GM12878 (cell line): Measurements from ENCODE around the gene MBOAT1. TPM values are rescaled to one million over a fixed set of nuclear protein-coding genes. Genes with fewer than 3 reads are reported as not detected.

Source experiments
- ATAC-seq: fragments of 200-7000 bp; cut with Tn5 transposase; 3 replicates; pipeline ENCODE4 v1.9.1; 2020; ENCODE audit warnings: mild to moderate bottlenecking, moderate library complexity
- BruUV-seq: library from RNA; stranded (reverse); fragments of 400-500 nt; replicated peaks from 2 replicates; lab custom pipeline; 2021; lab: Mats Ljungman, UMichigan
- CTCF ChIA-PET: fragments of 300-600 bp; sonication (Branson Sonifier 250); formaldehyde crosslinking; extraction: SDS; loops from one replicate; lab custom pipeline; 2021; ENCODE audit warnings: inconsistent platforms; lab: Yijun Ruan, JAX
- POLR2A ChIA-PET: fragments of 350-600 bp; formaldehyde crosslinking; extraction: SDS; loops from one replicate; lab custom pipeline; 2021; ENCODE audit warnings: inconsistent platforms; lab: Charles Lee
- RAD21 ChIA-PET: fragments of 300-600 bp; sonication (Branson Sonifier 250); formaldehyde crosslinking; loops from one replicate; lab custom pipeline; 2023; ENCODE audit warnings: antibody characterized with exemption; ENCODE audit not compliant: unreplicated experiment; lab: Charles Lee
- SMC1A ChIA-PET: fragments of 300-600 bp; sonication (Branson Sonifier 250); formaldehyde crosslinking; loops from one replicate; lab custom pipeline; 2023; ENCODE audit not compliant: unreplicated experiment, uncharacterized antibody; lab: Charles Lee
- DNase-seq: peaks from one replicate; pipeline ENCODE4 v3.0.0-alpha.2; 2011; ENCODE audit warnings: low read depth, low spot score
- FAIRE-seq: peaks from 3 replicates; lab custom pipeline; 2011; peaks lifted over from hg19 to GRCh38; lab: Jason Lieb, UNC
- H2AFZ ChIP-seq: 2 replicates; pipeline ENCODE4 v1.6.0; 2011; ENCODE audit warnings: low read depth, low read length, control low read depth; ENCODE audit not compliant: control insufficient read depth
- H3K27ac ChIP-seq: 2 replicates; pipeline ENCODE4 v1.5.1; 2011; ENCODE audit warnings: control low read depth; ENCODE audit not compliant: control insufficient read depth, insufficient read depth
- H3K27me3 ChIP-seq, 2 experiments: replicated peaks in 1 of 2; 2 replicates each; pipeline versions ENCODE4 v1.6.0 to v1.6.1; 2011; ENCODE audit warnings: low read length in 1 of 2; ENCODE audit not compliant: control insufficient read depth in 2 of 2, insufficient read depth in 2 of 2
- H3K36me3 ChIP-seq, 2 experiments: 2 replicates each; pipeline ENCODE4 v1.5.1; 2011; ENCODE audit warnings: low read length in 1 of 2; ENCODE audit not compliant: control insufficient read depth in 2 of 2, insufficient read depth in 2 of 2
- H3K4me1 ChIP-seq: 2 replicates; pipeline ENCODE4 v1.6.1; 2011; ENCODE audit warnings: mild to moderate bottlenecking, low read length, moderate library complexity, mixed read lengths; ENCODE audit not compliant: control insufficient read depth, insufficient read depth
- H3K4me2 ChIP-seq: 2 replicates; pipeline ENCODE4 v1.6.0; 2011; ENCODE audit warnings: control low read depth; ENCODE audit not compliant: control insufficient read depth, insufficient read depth
- H3K4me3 ChIP-seq: fragments of 200-600 bp; sonication (generic); 2 replicates; pipeline ENCODE4 v1.5.1; 2016
- H3K79me2 ChIP-seq: 2 replicates; pipeline ENCODE4 v1.6.0; 2011; ENCODE audit warnings: low read length; ENCODE audit not compliant: control insufficient read depth, insufficient read depth
- H3K9ac ChIP-seq: 2 replicates; pipeline ENCODE4 v1.8.0; 2011; ENCODE audit warnings: low read length, control low read depth, mixed read lengths; ENCODE audit not compliant: control insufficient read depth, insufficient read depth
- H3K9me3 ChIP-seq: replicated peaks from 3 replicates; pipeline ENCODE4 v1.5.1; 2011; ENCODE audit warnings: mild to moderate bottlenecking, low read length; ENCODE audit not compliant: control insufficient read depth, insufficient read depth
- H4K20me1 ChIP-seq: 2 replicates; pipeline ENCODE4 v1.6.0; 2011; ENCODE audit not compliant: control insufficient read depth, insufficient read depth
- CBX3 ChIP-seq: fragments of 200-600 bp; sonication (generic); IDR thresholded peaks from 2 replicates; pipeline ENCODE4 v1.6.1; 2016; ENCODE audit warnings: low read depth, borderline replicate concordance
- CBX5 ChIP-seq: sonication (generic); IDR thresholded peaks from 2 replicates; pipeline ENCODE4 v1.6.1; 2016; ENCODE audit warnings: low read depth, moderate library complexity, mild to moderate bottlenecking, inconsistent platforms
- CHD2 ChIP-seq: IDR thresholded peaks from 2 replicates; pipeline ENCODE4 v1.6.1; 2011; ENCODE audit warnings: low read depth, low read length, improper control_type of control experiment, borderline replicate concordance
- IKZF2 ChIP-seq, 2 experiments: fragments of 450-650 bp; IDR thresholded peaks; 2 replicates each; pipeline ENCODE4 v1.6.1; 2017; ENCODE audit warnings: mild to moderate bottlenecking in 2 of 2, moderate library complexity in 2 of 2
- MXI1 ChIP-seq: fragments of 150-350 bp; IDR thresholded peaks from 2 replicates; pipeline ENCODE4 v1.6.1; 2011; ENCODE audit warnings: low read depth, mild to moderate bottlenecking, inconsistent platforms, low read length, improper control_type of control experiment
- RFX5 ChIP-seq: IDR thresholded peaks from 2 replicates; pipeline ENCODE4 v1.6.1; 2011; ENCODE audit warnings: low read depth, low read length, improper control_type of control experiment
- RUNX3 ChIP-seq: IDR thresholded peaks from 2 replicates; pipeline ENCODE4 v1.6.1; 2012; ENCODE audit warnings: low read length, inconsistent platforms
- SREBF2 ChIP-seq: IDR thresholded peaks from 2 replicates; pipeline ENCODE4 v1.6.1; 2012; ENCODE audit warnings: mild to moderate bottlenecking, low read length
- STAT1 ChIP-seq: fragments of 450-650 bp; conservative IDR thresholded peaks from 2 replicates; pipeline ENCODE4 v1.6.1; 2014; ENCODE audit warnings: antibody characterized with exemption, mild to moderate bottlenecking
- WRNIP1 ChIP-seq: IDR thresholded peaks from 2 replicates; pipeline ENCODE4 v1.6.1; 2011; ENCODE audit warnings: low read depth, low read length, improper control_type of control experiment, borderline replicate concordance
- WGBS: methylation state at CpG from one replicate; pipeline ENCODE4 v1.1.6; 2016; ENCODE audit warnings: low lambda C conversion rate; ENCODE audit not compliant: insufficient replicate concordance, insufficient coverage; ENCODE audit errors: missing lambda C conversion rate; 5-methylcytosine and 5-hydroxymethylcytosine counted together
- in situ Hi-C: fragments of 300-500 bp; cut with MboI; formaldehyde crosslinking; loops from 9 replicates; pipeline ENCODE4 v1.14.3; 2018; ENCODE audit warnings: mixed read lengths
- intact Hi-C: fragments of 100-400 bp; cut with micrococcal nuclease; formaldehyde crosslinking; loops from one replicate; pipeline ENCODE4 v1.14.2; 2022; ENCODE audit not compliant: unreplicated experiment
- polyA plus RNA-seq, 11 experiments: library from polyadenylated mRNA; depleted of rRNA in 4 of 11; unstranded in 6 of 11; stranded (reverse) in 5 of 11; fragments of >200 nt; fragmentation: Nextera tagmentation in 4 of 11; fragmentation: Illumina TruSeq in 1 of 11; extraction: Ambion mirVana in 4 of 11; extraction: Trizol in 1 of 11; gene quantifications; 1 replicate in 1 of 11; 2 replicates in 10 of 11; pipeline versions ENCODE4 v1.2.1 to v1.2.3, GENCODE V29; 2011 to 2016; ENCODE audit warnings: inconsistent platforms in 2 of 11, missing spikeins in 2 of 11, low read depth in 1 of 11
- total RNA-seq, 4 experiments: library from RNA; depleted of rRNA in 3 of 4; stranded (reverse); fragments of >200 nt in 3 of 4; fragmentation: Illumina TruSeq in 1 of 4; extraction: Trizol in 1 of 4; gene quantifications; 2 replicates each; pipeline versions ENCODE4 v1.2.1 to v1.2.3, GENCODE V29; 2013 to 2021
- TF ChIP-seq, protein P1 (sequence below): fragments of 450-650 bp; IDR thresholded peaks from 2 replicates; pipeline ENCODE4 v1.6.1; 2016; ENCODE audit warnings: mild to moderate bottlenecking
- TF ChIP-seq, protein P2 (sequence below): IDR thresholded peaks from 2 replicates; pipeline ENCODE4 v1.6.1; 2012; ENCODE audit warnings: mild to moderate bottlenecking, low read depth, low read length
- TF ChIP-seq, protein P3 (sequence below): fragments of 450-650 bp; IDR thresholded peaks from 2 replicates; pipeline ENCODE4 v1.6.1; 2017; ENCODE audit warnings: antibody characterized with exemption, mild to moderate bottlenecking, moderate library complexity

Gene MBOAT1
- total and polyA plus RNA-seq, 10 of the 15 experiments (the other 5 are each of a cell fraction or from before 2014, with no cell fraction given) = 0.39 to 21.0 (median 11.6) TPM

DNA sequence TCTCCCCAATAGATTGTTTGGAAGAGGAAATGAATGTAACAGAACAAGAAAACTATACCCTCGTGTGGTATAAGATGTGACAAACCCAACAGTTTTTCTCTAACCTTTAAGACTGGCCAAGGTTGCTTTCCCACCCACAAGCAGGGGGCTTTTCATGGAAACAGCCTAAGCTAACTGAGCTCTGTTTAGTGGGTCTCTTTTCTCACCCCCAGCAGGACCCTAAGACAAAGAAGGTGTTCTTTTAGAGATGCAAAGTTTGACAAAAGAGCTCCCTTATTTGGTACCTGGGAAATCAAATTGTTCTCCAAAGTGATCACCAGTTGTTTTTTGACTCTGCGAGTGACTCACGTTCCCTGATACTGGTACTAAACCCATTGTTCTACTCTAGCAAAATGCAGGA, 59.1 kb downstream of the MBOAT1 start:
- BruUV-seq = no TSS peak
- Histone ChIP-seq H3K36me3 (no peaks in the 10 kb centered on the region; a peak in 2 of 4 replicates), H4K20me1 (no peaks in the 10 kb centered on the region), H2AFZ (no peak overlapping the region), H3K4me3 (no peak overlapping the region), H3K4me1 (no peaks in the 10 kb centered on the region), H3K4me2 (no peak overlapping the region), H3K27me3 (no peaks in the 10 kb centered on the region), H3K9me3 (no peaks in the 10 kb centered on the region), H3K79me2 (no peaks in the 10 kb centered on the region; the same call in 1 of the 2 replicates), H3K9ac (no peak overlapping the region), H3K27ac (no peak overlapping the region)
- DNase-seq (no peak), FAIRE-seq (no peak), ATAC-seq (no peak)
- no peak for TF ChIP-seq MXI1
- no peak for TF ChIP-seq IKZF2 (IDR thresholded peaks at IDR 0.05)
- no peak for TF ChIP-seq RFX5
- no peak for TF ChIP-seq CBX5
- no peak for TF ChIP-seq STAT1
- no peak for TF ChIP-seq RUNX3
- TF ChIP-seq SREBF2 = no peak
- TF ChIP-seq, protein P1, sequence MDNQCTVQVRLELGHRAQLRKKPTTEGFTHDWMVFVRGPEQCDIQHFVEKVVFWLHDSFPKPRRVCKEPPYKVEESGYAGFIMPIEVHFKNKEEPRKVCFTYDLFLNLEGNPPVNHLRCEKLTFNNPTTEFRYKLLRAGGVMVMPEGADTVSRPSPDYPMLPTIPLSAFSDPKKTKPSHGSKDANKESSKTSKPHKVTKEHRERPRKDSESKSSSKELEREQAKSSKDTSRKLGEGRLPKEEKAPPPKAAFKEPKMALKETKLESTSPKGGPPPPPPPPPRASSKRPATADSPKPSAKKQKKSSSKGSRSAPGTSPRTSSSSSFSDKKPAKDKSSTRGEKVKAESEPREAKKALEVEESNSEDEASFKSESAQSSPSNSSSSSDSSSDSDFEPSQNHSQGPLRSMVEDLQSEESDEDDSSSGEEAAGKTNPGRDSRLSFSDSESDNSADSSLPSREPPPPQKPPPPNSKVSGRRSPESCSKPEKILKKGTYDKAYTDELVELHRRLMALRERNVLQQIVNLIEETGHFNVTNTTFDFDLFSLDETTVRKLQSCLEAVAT = no peak
- TF ChIP-seq, protein P2, sequence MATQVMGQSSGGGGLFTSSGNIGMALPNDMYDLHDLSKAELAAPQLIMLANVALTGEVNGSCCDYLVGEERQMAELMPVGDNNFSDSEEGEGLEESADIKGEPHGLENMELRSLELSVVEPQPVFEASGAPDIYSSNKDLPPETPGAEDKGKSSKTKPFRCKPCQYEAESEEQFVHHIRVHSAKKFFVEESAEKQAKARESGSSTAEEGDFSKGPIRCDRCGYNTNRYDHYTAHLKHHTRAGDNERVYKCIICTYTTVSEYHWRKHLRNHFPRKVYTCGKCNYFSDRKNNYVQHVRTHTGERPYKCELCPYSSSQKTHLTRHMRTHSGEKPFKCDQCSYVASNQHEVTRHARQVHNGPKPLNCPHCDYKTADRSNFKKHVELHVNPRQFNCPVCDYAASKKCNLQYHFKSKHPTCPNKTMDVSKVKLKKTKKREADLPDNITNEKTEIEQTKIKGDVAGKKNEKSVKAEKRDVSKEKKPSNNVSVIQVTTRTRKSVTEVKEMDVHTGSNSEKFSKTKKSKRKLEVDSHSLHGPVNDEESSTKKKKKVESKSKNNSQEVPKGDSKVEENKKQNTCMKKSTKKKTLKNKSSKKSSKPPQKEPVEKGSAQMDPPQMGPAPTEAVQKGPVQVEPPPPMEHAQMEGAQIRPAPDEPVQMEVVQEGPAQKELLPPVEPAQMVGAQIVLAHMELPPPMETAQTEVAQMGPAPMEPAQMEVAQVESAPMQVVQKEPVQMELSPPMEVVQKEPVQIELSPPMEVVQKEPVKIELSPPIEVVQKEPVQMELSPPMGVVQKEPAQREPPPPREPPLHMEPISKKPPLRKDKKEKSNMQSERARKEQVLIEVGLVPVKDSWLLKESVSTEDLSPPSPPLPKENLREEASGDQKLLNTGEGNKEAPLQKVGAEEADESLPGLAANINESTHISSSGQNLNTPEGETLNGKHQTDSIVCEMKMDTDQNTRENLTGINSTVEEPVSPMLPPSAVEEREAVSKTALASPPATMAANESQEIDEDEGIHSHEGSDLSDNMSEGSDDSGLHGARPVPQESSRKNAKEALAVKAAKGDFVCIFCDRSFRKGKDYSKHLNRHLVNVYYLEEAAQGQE = no peak
- TF ChIP-seq WRNIP1 = no peak
- no peak for TF ChIP-seq CHD2
- TF ChIP-seq, protein P3, sequence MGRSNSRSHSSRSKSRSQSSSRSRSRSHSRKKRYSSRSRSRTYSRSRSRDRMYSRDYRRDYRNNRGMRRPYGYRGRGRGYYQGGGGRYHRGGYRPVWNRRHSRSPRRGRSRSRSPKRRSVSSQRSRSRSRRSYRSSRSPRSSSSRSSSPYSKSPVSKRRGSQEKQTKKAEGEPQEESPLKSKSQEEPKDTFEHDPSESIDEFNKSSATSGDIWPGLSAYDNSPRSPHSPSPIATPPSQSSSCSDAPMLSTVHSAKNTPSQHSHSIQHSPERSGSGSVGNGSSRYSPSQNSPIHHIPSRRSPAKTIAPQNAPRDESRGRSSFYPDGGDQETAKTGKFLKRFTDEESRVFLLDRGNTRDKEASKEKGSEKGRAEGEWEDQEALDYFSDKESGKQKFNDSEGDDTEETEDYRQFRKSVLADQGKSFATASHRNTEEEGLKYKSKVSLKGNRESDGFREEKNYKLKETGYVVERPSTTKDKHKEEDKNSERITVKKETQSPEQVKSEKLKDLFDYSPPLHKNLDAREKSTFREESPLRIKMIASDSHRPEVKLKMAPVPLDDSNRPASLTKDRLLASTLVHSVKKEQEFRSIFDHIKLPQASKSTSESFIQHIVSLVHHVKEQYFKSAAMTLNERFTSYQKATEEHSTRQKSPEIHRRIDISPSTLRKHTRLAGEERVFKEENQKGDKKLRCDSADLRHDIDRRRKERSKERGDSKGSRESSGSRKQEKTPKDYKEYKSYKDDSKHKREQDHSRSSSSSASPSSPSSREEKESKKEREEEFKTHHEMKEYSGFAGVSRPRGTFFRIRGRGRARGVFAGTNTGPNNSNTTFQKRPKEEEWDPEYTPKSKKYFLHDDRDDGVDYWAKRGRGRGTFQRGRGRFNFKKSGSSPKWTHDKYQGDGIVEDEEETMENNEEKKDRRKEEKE = no peak
- no peak for TF ChIP-seq CBX3
- ChIA-PET RAD21 (interaction anchor here (1.6 kb wide), 1 partner anchor 57 kb away, joined by 5 read pairs; no protein-coding TSS in a partner anchor), SMC1A (interaction anchor here (0.6 to 1.6 kb wide), 5 partner anchors 9 to 76 kb away, joined by 3 to 5 read pairs (median 3); no protein-coding TSS in a partner anchor), CTCF (interaction anchor here (1.3 to 1.4 kb wide), 2 partner anchors 26 to 29 kb away, joined by 4 to 8 read pairs; no protein-coding TSS in a partner anchor), POLR2A (no interaction called here)
- intact Hi-C loops = no loop called here
- in situ Hi-C loops = no loop called here
- 95% methylated on average over 3 of the region's 3 CpGs for WGBS
